Measurements from ENCODE around the gene WDR7.

DNA sequence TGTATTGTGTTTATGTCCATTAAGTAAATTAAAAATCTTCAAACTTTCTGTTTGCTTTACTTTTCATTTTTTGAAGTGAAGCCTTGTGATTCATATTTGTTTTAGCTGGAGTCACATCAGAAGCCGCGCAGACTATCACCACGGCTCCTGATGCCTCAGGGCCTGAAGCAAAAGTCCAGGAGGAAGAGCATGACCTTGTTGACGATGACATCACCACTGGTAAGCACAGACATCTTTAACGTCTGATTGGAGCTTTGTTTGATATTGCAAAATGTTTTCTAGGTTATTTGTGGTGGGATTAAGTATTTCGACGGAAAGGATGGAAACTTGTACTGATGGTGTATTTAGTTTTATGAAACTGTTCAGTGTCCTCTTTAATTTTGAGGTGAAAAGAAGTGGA, 164.8 kb downstream of the WDR7 start:
- TF ChIP-seq, protein P1, sequence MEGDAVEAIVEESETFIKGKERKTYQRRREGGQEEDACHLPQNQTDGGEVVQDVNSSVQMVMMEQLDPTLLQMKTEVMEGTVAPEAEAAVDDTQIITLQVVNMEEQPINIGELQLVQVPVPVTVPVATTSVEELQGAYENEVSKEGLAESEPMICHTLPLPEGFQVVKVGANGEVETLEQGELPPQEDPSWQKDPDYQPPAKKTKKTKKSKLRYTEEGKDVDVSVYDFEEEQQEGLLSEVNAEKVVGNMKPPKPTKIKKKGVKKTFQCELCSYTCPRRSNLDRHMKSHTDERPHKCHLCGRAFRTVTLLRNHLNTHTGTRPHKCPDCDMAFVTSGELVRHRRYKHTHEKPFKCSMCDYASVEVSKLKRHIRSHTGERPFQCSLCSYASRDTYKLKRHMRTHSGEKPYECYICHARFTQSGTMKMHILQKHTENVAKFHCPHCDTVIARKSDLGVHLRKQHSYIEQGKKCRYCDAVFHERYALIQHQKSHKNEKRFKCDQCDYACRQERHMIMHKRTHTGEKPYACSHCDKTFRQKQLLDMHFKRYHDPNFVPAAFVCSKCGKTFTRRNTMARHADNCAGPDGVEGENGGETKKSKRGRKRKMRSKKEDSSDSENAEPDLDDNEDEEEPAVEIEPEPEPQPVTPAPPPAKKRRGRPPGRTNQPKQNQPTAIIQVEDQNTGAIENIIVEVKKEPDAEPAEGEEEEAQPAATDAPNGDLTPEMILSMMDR (conservative IDR thresholded peaks at IDR 0.05; ENCODE audit: low read depth, low read length): no peak
- TF ChIP-seq POLR2A (IDR thresholded peaks at IDR 0.05; ENCODE audit: low read depth, low read length) (no peak), SMC3 (IDR thresholded peaks at IDR 0.05; ENCODE audit: low read depth, low read length) (no peak), RAD21 (IDR thresholded peaks at IDR 0.05; ENCODE audit: low read length) (no peak), CHD1 (IDR thresholded peaks at IDR 0.05; ENCODE audit: low read depth, low read length) (no peak), RCOR1 (IDR thresholded peaks at IDR 0.05; ENCODE audit: insufficient replicate concordance, low read length) (no peak), MAFK (IDR thresholded peaks at IDR 0.05; ENCODE audit: low read depth, low read length) (no peak), BHLHE40 (IDR thresholded peaks at IDR 0.05; ENCODE audit: low read depth, low read length) (no peak), CEBPB (IDR thresholded peaks at IDR 0.05; ENCODE audit: low read depth, low read length) (no peak), RFX5 (IDR thresholded peaks at IDR 0.05; ENCODE audit: low read depth, low read length) (no peak)
- TF ChIP-seq, protein P2, sequence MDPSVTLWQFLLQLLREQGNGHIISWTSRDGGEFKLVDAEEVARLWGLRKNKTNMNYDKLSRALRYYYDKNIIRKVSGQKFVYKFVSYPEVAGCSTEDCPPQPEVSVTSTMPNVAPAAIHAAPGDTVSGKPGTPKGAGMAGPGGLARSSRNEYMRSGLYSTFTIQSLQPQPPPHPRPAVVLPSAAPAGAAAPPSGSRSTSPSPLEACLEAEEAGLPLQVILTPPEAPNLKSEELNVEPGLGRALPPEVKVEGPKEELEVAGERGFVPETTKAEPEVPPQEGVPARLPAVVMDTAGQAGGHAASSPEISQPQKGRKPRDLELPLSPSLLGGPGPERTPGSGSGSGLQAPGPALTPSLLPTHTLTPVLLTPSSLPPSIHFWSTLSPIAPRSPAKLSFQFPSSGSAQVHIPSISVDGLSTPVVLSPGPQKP (IDR thresholded peaks at IDR 0.05; ENCODE audit: borderline replicate concordance, low read depth, low read length): no peak
- TF ChIP-seq, protein P3, sequence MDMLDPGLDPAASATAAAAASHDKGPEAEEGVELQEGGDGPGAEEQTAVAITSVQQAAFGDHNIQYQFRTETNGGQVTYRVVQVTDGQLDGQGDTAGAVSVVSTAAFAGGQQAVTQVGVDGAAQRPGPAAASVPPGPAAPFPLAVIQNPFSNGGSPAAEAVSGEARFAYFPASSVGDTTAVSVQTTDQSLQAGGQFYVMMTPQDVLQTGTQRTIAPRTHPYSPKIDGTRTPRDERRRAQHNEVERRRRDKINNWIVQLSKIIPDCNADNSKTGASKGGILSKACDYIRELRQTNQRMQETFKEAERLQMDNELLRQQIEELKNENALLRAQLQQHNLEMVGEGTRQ (IDR thresholded peaks at IDR 0.05; ENCODE audit: low read depth, low read length): no peak
